Fibroblast of peridontal ligament (primary cell): Measurements from ENCODE around the gene ANKMY1.

ENCODE experiments used
- DNase-seq: peaks from one replicate; pipeline ENCODE4 v3.0.0-alpha.2; 2010; ENCODE audit errors: extremely low read depth

Gene ANKMY1

DNA sequence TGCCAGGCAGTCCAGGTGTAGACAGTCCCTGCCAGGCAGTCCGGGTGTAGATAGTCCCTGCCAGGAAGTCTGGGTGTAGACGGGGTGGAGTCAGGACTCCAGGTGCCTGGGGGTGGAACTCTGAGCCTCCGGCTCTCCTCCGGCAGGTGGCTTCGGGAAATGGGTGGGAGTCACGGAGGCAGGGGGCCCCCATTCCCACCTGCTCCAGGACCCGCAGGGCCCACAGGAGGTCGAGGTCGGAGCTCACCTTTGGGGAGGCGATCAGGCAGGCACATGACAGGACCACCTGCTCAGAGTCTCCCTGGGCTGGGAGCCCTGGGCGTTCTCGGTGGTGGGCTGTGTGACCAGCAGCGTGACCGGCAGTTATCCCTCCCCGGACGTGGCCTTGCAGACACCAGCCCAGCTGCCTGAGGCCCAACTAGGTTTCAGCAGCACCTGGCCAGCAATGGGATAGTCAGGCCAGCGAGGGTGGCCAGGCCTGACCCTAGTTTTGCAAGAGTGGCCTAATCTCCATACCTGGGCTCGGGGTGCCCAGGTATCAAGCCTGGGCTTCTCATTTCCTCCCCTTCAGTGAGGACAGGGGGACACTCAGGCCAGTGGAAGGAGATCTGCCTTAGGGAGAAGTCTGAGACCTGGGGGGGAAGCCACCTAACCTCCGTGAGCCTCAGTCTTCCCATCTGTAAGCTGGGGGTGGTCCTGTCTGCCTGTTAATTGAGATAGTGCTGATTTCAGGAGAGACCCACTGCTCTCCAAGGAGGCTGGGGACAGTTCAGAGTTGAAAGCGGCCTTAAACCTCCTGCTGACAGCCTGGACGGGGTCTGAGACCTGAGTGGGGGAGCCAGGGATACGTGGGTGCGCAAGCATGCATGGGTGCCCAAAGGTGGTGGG, 109.2 kb downstream of the ANKMY1 start:
- no peak for DNase-seq

DNA sequence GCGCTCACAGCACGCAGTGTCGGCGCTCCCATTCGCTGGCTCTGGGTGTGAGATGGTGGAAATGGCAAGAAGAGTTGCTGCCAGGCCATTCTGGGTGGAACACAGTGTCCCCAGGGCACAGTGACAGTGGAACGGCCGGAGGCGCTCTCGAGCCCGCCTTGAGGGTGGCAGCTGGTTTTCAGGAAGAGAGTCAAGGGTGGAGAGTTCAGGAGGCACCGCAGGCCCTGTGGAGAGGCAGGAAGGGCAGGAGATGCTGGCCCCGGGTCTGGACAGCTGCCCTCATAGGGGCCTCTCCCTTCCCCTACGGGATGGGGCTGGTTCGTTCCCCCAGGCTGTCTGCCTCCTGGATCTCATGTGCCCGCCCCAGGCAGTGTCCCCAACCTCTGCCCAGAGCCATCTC, 109.9 kb downstream of the ANKMY1 start:
- DNase-seq = no peak

DNA sequence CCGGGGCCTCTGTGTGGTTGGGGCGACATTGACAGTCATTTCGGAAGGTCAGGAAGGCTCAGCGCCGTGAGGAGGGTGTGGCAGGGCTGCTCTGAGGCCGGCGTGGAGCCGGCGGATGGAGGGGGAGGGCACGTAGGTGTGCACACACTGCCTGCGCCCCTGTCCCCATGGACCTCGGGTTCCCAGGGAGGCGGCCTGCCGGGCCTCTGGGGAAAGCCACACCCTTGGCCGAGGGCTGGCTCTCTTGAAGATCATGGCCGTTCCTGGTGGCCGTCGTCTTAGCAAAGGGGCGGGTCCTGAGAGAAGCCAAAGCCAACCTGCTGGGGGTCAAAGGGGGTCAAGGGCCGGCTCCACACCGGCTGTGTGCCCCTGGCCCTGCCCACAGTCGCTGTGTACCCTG, 110.5 kb downstream of the ANKMY1 start:
- no peak for DNase-seq

DNA sequence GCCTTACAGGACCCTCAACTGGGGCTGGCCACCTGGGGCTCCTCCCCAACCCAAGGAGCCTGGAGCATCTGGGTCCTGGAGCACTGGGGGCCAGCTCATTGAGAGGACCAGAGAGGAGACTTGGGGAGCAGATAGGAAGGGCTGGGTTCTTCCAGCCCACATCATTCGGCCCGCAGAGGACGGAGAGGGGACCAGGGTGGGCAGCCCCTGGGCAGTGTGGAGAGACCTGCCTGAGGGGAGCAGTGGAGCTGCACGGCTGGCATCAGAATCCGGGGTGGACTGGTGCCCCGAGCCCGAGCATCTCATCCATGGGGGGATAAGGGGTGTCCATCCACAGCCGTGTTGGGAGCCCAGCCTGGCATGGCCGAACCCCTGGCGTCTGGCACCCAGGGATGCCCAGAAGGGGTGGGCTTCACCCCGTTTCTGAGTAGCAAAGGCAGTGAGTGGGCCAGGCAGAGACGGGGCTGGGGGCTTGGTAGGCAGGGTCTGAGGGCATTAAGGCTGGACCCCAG, 111.1 kb downstream of the ANKMY1 start:
- no peak for DNase-seq

DNA sequence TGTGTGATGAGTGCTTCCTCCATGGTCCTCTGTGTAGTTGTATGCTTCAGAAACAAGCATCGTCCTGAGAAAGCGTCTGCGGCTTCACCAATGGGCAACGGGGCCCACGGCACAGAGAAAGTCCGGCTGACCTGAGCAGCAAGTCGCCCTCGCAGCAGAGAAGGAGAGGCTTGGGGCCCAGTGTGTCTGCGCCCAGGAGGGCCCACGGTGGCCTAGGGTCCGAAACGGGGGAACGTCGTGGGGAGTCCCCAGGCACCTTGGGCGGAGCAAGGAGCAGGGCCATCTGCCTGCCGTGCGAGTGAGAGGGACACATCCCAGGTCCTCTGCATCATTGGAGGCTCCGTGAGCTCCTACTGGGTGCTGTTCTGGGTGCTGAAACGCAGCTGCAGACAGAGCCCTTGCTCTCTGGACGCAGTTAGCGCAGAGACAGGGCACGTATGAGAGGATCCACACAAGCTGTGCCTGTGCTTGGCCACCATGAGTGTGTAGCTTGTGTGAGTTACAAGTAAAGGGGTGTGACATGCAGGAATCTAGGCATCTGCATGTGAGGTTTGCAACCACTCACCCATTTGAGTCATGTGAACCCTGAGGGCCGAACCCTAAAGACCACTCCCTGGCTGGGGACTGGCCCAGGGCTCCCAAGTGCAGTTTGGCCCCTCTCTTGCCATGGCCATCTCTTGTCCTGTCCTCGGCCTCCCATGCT, 111.7 kb downstream of the ANKMY1 start:
- DNase-seq = no peak

DNA sequence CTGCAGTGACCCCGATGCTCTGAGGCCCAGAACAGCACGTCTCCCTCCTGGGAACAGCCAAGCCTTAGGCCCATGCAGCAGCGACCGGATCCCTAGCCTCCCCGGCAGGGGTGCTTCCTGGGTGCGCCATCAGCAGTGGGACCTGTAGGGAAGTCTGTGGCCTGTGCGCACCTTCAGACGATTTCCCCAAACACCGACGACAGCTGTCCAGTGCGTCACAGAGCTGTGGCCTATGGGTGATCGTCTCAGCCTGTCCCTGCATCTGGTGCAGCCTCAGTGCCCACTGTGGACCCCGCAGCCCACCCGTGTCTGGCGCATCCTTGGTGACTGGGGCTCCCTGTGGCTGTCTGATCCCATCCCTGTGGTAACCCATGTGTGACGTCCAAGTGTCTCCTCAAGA, 113.3 kb downstream of the ANKMY1 start:
- DNase-seq = no peak

DNA sequence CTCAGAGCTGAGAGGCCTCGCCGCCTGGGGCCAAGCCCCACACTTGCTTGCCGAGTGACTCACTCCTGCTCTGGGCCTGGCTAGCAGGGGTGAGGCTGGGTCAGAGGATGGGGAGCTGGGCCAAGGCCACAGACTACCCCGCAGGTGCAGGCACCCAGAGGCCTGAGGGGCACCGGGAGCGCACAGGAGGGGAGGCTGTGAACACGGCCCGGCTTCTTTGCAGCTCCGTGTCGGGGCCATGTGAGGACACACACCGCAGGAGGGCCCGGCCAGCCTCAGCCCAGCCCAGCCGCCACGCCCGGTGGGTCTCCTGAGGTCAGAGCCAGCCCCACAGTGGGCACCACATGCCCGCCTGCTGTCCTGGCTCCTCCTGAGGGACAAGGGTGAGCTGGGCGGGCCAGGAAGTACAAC, 113.9 kb downstream of the ANKMY1 start:
- no peak for DNase-seq

DNA sequence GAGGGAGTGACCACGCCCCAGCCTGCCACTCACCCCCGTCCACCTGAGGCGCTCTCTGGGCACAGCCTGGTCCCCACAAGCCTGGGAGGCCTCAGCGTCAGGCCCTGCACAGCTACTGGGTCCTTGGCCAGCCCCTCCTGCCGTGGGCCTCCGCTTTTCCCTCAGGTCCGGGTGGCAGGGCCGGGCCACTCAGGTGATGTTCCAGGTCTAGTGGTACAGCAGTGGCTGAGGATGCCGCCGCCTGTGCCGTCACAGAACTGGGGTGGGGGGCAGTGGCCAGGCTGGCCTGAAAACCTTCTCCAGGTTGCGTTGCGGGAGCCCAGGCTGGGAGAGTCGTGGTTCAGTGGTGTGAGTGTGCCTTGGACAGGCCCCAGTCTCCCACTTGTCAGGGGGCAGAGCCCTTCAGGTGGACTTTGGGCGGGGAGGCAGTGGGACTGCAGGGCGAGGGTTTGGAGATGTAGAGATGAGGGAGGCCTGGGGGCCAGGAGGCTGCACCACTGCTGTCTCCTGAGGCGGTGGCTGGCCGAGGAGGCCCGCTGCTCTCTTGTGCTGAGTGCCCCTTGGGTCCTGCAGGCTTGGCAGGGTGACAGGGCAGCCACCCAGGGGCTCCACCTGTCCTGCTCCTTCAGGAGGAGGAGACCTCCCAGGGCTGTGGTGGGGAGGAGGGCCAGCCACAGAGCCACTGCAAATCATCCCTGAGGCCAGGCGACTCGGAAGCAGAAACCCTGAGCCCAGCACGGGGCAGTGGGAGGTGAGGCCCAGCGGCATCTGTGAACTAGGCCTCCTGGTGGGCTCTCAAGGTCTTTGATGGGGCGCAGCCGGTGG, 114.7 kb downstream of the ANKMY1 start:
- DNase-seq = no peak

DNA sequence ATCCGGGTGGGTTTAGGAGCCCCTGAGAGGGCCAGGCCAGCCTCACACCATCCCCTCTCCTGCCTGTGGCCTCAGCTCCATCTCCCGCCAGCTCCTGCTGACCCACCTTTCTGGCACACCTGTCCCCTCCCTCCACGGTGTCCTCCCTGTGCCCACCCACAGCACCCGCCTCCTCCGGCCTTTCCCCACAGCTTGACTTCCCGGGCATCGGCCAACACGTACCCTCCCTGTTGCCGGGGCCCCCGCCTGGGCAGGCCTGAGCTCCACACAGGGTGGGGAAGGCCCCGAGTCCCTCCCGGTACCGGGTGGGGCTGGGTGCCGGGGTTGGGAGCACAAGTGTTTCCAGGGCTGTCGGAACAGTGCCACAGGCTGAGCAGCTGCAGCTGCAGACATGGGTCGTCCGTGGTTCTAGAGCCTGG, 115.8 kb downstream of the ANKMY1 start:
- DNase-seq = no peak

DNA sequence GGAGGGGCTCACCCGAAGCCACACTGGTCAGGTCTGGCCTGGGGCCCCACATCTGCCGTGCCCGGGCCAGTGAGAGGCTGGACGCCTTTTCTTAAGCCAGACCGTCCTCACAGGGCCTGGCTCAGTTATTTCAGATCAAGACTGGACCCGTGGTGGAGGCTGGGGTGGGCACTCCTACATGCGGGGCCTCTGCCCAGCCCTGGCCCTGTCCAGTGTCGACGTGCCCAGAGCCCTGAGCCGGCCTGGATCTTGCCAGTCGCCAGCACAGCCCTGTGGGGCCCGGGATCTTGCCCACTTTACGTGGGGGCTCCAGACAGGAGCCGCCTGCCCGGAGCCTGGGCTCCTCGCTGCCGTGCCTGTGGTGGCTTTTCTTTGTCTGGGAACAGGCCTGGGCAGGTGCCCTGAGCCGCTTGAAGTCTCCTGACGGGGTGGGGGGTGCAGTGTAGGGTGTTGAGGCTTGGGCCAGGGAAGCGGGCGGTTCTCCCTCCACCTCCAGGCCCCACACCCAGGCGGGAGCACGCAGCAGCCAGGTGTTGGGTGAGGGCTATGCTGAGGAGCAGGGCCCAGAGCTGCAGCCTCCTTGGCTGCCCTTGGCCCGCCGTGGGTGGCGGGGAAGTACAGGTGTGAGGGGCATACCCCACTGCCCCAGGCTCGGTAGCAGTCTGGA, 116.3 kb downstream of the ANKMY1 start:
- DNase-seq = no peak

DNA sequence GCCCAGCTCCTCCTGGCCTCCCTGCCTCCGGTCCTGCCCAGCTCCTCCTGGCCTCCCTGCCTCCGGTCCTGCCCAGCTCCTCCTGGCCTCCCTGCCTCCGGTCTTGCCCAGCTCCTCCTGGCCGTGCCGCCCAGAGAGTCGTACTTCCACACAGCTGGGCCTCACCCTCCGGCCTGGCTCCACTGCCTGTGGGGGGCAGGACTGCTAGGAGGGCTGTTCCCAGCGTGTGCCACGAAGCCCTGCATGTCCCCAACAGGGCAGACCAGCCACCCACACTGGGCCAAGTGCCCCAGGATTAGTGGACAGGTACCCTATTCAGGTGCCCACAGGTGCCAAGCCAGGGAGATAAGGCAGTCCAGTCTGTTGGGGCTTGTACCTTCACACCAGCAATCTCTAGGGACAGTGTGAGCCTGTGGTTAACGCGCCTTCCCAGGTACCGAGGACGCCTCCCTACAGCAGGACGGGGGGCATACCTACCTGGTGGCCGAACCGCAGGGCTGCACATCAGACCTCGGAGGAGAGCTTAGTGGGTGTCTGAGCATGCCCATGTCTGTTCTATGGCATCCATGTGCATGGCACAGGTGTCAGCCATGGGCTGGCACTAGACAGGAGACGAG, 117.0 kb downstream of the ANKMY1 start:
- no peak for DNase-seq

DNA sequence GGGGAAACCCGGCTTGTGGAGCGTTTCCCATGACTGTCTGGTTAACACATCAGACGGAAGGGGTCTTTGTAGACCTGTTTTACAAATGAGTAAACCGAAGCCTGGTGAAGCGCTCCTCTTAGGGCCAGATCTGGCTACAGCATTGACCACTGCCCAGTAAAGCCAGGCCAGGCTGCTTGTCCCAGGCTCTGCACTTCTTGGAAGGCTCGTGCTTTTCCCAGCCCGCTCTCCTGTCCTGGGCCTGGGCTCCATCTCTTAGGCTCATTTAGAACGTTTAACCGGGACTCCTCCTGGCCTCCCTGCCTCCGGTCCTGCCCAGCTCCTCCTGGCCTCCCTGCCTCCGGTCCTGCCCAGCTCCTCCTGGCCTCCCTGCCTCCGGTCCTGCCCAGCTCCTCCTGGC, 117.5 kb downstream of the ANKMY1 start:
- no peak for DNase-seq

DNA sequence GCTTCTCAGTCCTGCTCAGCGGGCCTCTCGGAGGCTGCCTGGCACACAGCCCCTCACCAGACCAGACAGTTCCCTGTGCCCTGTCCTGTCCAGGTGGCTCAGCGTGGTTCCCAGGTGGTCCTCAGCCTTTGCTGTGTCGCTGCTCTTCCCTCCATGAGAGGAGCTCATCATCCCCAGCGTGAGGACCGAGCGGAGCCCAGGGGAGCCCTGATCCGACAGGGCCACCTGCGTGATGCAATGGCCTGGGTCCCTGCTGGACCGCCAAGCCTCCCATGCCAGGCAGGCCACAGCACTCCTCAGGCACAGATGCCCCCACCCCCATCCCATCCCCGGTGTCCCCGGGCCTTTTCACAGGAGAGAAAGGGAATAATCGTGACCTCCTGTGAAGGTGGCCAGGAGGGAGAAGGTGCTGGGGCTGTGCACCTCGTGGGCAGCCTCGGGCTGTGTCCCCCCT, 118.1 kb downstream of the ANKMY1 start:
- no peak for DNase-seq

DNA sequence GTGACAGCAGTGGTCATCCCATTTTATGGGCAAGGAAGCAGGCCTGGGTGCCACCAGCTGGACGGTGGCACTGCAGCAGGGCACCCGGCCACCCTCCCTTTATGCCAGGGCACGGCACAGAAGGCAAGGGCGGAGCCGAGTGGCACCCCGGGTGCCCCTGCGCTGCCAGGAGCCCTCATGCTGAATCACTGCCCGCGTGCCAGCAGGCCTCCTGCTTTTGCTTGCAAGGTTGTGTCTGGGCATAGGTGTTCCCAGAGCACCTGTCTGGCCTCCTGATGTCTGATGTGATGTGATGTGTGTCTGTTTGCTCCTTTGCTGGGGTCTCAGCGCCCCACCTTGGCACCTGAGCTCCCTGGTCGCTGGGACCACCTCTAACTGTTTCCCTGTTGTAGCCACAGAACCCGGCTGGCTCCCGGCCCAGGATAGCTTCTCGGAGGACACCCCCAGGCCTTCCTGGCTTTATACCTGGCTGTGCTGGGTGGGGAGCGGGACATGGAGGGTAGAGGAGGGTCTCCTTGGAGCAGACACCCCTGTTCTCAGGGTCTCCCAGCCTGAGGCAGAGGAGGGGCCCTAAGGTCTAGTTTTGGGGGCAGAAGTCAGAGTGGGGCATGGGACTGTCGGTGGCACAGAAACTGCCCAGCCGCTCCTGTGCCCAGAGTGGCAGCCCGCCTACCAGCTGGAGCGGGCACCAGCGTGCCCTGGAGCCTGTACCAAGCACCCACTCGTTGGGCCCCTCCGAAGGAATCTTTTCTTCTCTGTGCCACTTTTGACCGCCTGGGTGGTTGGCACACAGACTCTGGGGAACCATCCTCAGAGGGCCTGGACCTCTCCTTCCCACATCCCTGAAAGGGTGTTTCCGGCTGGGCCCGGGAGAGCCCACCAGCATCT, 118.7 kb downstream of the ANKMY1 start:
- DNase-seq = no peak

DNA sequence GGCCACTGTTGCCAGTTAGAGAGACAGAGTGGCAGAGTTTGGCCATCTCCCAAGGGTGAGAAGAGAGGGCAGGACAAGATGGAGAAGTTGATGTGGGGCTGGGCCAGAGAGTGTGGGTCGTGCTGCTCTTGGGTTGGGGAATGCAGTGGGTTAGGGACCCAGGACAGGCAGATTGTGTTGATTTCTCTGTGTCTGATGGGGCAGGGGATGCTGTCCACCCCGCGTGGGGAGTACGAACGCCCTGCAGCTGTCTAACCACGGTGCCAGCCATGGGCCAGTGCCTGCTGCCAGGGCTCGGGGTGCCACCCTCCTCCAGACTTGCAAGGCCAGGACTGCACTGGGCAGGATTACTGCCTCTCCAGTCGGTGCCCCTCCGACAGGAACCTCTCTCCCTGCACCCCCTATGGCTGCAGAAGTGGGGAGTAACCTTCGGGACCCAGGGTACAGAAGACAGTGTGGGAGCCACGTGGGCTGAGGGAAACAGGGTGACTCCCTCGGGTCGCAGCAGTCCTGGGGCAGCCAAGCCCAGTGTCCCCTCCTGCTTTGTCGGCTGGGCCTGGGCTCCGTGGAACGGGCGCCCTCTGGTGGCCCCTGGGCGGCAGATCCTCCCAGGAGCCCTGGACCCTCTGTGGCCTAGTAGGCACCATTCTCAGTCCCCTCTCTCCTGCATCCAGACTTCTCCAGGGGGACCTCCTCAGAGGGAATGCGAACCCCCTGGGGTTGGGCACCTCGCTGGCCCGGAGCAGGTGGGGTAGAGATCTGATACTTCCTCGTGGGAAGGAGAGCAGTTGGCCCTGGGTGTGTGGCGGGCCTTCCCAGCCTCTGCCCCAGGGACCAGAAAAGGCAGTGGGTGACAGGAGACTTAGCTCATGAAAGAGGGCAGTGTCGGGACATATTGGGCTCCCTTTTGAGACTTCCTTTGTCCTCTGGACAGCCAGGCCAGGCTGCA, 119.7 kb downstream of the ANKMY1 start:
- DNase-seq = peak; percentile 56

DNA sequence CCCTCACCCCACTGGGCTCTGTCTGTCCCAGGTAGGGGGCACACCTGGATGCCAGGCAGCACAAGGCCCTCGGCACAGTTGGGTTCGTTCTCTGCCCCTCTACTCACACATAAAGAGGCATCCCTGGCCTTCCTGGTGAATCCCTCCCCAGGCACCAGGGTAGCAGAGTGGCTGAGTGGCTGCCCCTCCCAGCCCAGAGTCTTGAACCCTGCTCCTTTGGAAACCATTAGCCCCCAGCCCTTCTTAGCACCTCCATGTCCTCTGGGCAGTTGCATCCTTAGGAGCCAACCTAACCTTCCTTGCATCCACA, 120.3 kb downstream of the ANKMY1 start:
- no peak for DNase-seq

DNA sequence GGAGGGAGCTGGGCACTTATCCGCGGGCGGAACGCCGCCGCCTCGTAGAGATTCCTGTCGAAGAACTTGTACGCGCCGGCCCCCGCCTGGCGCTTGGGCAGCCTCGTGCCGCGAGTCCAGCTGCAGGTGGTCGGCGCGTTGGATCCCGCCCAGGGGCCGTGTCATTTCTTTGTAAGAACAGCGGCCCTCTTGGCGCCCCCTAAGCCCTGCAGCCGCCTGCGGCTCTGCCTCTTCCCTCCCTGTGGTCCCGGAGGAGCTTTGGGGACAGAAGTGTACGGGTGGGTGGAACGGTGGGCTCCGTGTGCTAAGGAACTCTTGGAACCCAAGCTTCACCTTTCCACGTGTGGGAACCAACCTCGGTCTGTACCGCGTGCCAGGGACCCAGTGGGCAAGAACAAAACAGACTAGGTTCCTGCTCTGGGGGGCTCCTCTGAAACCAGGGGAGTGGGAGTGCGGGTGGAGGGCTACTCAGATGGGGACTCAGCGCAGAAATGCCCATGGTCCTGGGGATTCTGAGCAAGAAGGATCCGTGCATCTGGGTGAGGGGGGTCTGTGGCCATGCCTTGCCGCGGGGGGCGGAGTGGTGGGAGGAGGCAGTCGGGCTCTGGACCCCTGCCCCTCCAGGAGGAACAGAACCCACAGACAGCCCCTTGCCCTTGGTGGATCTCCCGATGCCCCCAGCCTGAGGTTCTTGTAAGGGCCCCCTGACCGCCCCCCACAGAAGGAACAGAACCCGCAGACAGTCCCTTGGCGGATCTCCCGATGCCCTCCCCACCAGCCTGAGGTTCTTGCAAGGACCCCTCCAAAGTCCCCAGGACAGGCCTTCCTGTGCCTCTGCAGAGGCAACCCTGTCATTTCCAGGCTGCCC, 120.9 kb downstream of the ANKMY1 start:
- DNase-seq = peak; percentile 8
